HFFc6 (cell line): ENCODE data around the gene NSD1. TPM values are rescaled to one million over a fixed set of nuclear protein-coding genes. Genes with fewer than 3 reads are reported as not detected.
A peak's percentile ranks its signal among the peaks of the same experiment; 100 is the strongest.

Experiments used
- DNase-seq: peaks from one replicate; pipeline ENCODE4 v3.0.0-alpha.2; 2018
- H3K27ac Mint-ChIP-seq: 2 replicates; pipeline ENCODE4 v1.8.0; 2020; ENCODE audit warnings: mild to moderate bottlenecking, mixed read lengths
- H3K27me3 Mint-ChIP-seq: 2 replicates; pipeline ENCODE4 v1.8.0; 2021; ENCODE audit warnings: mild to moderate bottlenecking, moderate library complexity, mixed read lengths; ENCODE audit not compliant: insufficient read depth
- H3K36me3 Mint-ChIP-seq: 2 replicates; pipeline ENCODE4 v1.8.0; 2021; ENCODE audit warnings: low read depth, mixed read lengths
- H3K4me1 Mint-ChIP-seq: 2 replicates; pipeline ENCODE4 v1.8.0; 2020; ENCODE audit warnings: low read depth, mixed read lengths
- H3K4me3 Mint-ChIP-seq: 2 replicates; pipeline ENCODE4 v1.8.0; 2020; ENCODE audit warnings: mild to moderate bottlenecking, moderate library complexity, mixed read lengths
- H3K9me3 Mint-ChIP-seq: 2 replicates; pipeline ENCODE4 v1.8.0; 2020; ENCODE audit warnings: mild to moderate bottlenecking, mixed read lengths
- total RNA-seq, 6 experiments: library from RNA; stranded (reverse); fragmentation: NEBNext Ultra II Directional; extraction: Animal tissue kit (Norgen Biotek cat#: 25700); gene quantifications; 2 replicates in 1 of 6; 3 replicates in 5 of 6; pipeline ENCODE4 v1.2.3, GENCODE V29; 2021
- TF ChIP-seq, protein P1 (sequence below): fragments of 200-600 bp; sonication (generic); IDR thresholded peaks from 2 replicates; pipeline ENCODE4 v1.5.0; 2021; ENCODE audit warnings: antibody characterized with exemption, mild to moderate bottlenecking

NSD1 gene
- total RNA-seq, 6 experiments from 2014 or later: 42.6 to 56.4 (median 48.4) TPM

DNA sequence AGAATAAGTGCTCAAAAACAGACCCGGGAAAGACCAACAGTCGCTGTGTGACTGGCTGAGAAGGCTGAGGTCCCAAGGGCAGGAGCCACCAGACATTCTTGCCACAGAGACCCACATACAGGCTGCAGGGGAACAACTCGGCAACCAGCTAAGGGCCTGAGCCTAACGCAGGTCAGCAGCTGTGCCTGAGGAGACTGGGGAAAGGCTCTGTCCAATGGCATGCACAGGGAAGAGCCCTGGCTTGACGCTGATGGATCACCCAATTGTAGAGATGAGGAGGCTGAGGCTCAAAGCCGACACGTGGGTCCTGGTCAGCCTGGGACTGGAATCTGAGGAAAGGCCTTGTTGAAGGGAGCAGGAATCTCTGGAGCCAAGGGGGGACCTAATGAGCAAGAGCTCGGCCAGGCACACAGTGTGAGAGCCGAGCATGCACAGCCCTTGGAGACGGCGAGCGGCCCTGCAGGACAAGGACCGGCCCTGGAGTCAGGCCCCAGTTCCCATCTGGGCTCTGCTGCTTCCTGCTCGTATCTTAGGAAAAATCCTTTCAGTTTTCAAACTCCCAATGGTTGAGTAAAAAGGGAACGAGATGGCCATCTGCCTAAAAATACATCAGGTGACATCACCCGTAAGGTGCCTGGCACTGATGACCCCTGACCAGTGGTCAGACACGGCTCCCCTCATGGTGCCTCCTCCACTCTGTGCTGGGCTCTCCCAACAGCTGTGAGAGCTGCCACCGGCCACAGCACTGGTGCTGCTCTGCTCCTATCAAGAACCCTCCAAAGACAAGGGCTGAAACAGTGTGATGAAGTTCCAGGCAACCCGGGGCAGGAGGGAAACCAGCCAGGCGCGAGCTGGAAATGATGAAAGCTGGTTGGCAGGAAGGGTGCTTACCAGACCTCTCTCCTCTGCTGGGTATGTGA, 201.5 kb downstream of the NSD1 start:
- H3K36me3 Mint-ChIP-seq: peaks cover 8% of the 10 kb centered on the region; the same call in 1 of the 2 replicates
- no peaks in the 10 kb centered on the region for H3K27me3 Mint-ChIP-seq
- TF ChIP-seq, protein P1, sequence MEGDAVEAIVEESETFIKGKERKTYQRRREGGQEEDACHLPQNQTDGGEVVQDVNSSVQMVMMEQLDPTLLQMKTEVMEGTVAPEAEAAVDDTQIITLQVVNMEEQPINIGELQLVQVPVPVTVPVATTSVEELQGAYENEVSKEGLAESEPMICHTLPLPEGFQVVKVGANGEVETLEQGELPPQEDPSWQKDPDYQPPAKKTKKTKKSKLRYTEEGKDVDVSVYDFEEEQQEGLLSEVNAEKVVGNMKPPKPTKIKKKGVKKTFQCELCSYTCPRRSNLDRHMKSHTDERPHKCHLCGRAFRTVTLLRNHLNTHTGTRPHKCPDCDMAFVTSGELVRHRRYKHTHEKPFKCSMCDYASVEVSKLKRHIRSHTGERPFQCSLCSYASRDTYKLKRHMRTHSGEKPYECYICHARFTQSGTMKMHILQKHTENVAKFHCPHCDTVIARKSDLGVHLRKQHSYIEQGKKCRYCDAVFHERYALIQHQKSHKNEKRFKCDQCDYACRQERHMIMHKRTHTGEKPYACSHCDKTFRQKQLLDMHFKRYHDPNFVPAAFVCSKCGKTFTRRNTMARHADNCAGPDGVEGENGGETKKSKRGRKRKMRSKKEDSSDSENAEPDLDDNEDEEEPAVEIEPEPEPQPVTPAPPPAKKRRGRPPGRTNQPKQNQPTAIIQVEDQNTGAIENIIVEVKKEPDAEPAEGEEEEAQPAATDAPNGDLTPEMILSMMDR: no peak
- no peak overlapping the region for H3K4me3 Mint-ChIP-seq
- H3K4me1 Mint-ChIP-seq: no peaks in the 10 kb centered on the region
- no peaks in the 10 kb centered on the region for H3K9me3 Mint-ChIP-seq
- H3K27ac Mint-ChIP-seq: no peak overlapping the region
- no peak for DNase-seq

DNA sequence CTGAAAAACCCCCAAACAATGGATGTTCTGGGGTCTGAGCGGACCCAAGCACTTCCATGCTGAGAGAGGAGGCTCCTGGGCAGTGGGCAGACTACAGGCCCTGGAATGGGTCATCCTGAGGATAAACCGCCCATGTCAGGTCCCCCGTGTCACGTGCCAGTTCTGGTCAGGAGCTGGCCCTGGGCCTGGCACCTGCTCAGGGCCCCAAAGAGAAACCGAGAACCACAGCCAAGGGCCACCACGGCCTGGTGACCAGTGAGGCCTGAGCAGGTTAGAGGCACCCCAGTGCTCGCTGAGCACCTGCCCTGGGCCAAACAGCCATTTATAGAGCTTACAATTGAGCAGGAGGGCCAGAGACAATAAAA, 202.1 kb downstream of the NSD1 start:
- peaks cover 8% of the 10 kb centered on the region; the same call in 1 of the 2 replicates for H3K36me3 Mint-ChIP-seq
- H3K27ac Mint-ChIP-seq: no peak overlapping the region
- H3K4me3 Mint-ChIP-seq: no peak overlapping the region
- TF ChIP-seq, protein P1: no peak
- H3K4me1 Mint-ChIP-seq: no peaks in the 10 kb centered on the region
- H3K27me3 Mint-ChIP-seq: no peaks in the 10 kb centered on the region
- no peak for DNase-seq
- no peaks in the 10 kb centered on the region for H3K9me3 Mint-ChIP-seq

DNA sequence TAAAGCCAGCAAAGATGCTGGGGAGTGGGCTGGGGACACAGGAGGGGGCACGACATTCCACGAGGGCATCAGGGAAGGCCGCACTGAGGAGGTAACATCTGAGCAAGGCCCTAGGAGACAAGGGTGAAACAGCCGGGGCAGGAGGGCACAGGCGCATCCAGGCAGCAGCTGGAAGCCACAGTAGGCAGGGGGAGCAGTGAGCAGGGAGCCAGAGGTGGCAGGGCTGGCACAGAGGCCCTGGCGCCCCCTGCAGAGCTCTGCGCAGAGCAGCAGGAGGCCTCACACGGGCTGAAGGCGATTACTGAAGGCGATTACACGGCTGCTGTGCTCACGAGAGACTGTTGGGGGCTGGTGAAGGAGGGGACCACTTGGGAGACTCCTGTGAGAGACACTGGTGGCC, 202.5 kb downstream of the NSD1 start:
- 0 out of 2 replicates have a peak, but pooled peaks cover 8% of the 10 kb centered on the region for H3K36me3 Mint-ChIP-seq
- H3K27me3 Mint-ChIP-seq: no peaks in the 10 kb centered on the region
- no peak overlapping the region for H3K4me3 Mint-ChIP-seq
- no peak for DNase-seq
- H3K9me3 Mint-ChIP-seq: no peaks in the 10 kb centered on the region
- H3K4me1 Mint-ChIP-seq: no peaks in the 10 kb centered on the region
- no peak overlapping the region for H3K27ac Mint-ChIP-seq
- TF ChIP-seq, protein P1: peak; percentile 50

DNA sequence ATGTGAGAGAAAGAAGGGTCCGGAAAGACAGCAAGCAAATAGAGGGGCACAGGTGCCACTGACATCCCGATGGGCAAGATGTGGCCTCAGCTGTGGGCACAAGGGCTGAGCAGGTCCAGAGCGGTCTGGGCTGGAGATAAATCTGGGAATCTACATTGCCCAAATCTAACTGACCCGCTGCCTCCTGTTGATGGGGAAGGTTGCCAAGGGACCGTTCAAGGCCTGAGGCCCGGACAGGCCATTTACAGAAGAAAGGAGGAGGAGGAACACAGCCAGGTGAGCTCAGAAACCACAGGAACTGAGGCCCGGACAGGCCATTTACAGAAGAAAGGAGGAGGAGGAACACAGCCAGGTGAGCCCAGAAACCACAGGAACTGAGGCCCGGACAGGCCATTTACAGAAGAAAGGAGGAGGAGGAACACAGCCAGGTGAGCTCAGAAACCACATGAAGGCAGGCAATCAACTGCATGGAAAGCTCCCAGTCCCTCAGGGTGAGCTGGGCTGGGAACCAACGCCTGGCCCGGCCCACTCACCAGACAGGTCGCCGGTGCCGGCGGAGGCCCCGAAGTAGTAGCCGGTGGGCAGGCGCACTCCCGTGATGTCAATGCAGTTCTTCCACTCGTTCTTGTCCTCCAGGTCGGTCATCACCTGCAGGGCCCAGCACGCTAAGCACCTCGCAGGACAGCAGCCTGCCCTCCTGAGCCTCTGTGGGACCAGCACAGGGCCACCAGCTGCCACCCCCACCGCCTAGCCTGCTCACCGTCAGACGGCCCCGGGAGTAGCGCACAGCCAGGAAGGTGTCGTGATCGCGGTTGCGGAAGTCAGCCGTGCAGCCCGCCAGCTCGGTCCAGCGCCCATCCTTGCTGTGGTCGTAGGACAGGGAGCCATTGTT, 203.3 kb downstream of the NSD1 start:
- H3K4me1 Mint-ChIP-seq: no peaks in the 10 kb centered on the region
- no peak overlapping the region for H3K27ac Mint-ChIP-seq
- no peaks in the 10 kb centered on the region for H3K9me3 Mint-ChIP-seq
- 0 out of 2 replicates have a peak, but pooled peaks cover 8% of the 10 kb centered on the region for H3K36me3 Mint-ChIP-seq
- H3K27me3 Mint-ChIP-seq: no peaks in the 10 kb centered on the region
- DNase-seq: no peak
- no peak overlapping the region for H3K4me3 Mint-ChIP-seq
- TF ChIP-seq, protein P1: no peak

DNA sequence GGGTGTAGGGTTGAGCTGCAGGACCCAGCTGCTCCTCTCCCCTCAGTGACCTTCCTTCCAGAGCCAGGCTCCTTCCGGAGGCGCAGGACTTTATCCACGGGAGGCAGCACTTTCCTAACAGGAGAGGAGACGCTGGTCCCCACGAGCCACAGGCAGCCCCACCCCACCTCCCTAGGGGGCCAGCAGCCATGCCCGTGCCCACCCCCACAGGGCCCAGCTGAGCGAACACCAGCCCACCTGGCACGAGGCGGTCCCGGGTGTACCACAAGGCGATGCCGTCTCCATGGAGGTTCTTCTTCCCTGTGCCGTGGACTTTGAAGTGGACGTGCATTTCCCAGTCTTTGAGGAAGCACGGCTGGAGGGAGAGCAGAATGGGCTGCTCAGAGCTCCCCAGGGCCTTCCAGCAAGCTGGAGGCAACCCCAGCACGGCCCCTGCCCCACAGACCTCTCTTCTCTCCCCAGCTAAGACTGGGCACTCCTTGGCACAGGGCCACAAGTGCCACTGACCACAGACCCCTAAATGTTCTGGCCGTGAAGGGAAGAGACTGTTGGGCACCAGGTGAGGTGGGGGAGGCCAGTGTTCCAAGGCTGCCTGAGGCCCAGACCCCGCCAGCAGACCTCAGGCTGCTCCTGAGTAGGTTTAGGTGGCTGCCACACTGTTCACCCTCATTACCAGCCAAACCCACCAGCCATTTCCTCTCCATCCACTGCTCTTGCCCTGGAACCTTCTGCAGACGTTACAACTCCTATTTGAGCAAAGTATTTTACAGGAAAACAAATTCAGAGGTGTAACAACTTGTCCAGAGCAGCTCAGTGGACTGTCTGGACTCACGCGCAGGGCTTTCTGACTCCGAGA, 204.9 kb downstream of the NSD1 start:
- no peaks in the 10 kb centered on the region for H3K9me3 Mint-ChIP-seq
- TF ChIP-seq, protein P1: no peak

More for the DNA sequence above, 204.9 kb downstream of the NSD1 start:
- no peak overlapping the region for H3K4me3 Mint-ChIP-seq
- H3K36me3 Mint-ChIP-seq: peaks cover 8% of the 10 kb centered on the region; the same call in 1 of the 2 replicates
- no peaks in the 10 kb centered on the region for H3K4me1 Mint-ChIP-seq
- no peak overlapping the region for H3K27ac Mint-ChIP-seq
- H3K27me3 Mint-ChIP-seq: no peaks in the 10 kb centered on the region
- DNase-seq: no peak
